SK-N-SH (cell line): ENCODE data around the gene UQCR11. TPM values are rescaled to one million over a fixed set of nuclear protein-coding genes. Genes with fewer than 3 reads are reported as not detected.

Experiments used
- CTCF ChIA-PET: fragments of 300-600, 350-600 bp; formaldehyde crosslinking; extraction: SDS; loops from one replicate; lab custom pipeline; 2021; lab: Yijun Ruan, JAX
- POLR2A ChIA-PET: fragments of 350-600 bp; sonication (Branson Sonifier 250); formaldehyde crosslinking; extraction: SDS; loops from one replicate; lab custom pipeline; 2020; ENCODE audit warnings: antibody characterized with exemption, inconsistent platforms; lab: Yijun Ruan, JAX
- DNase-seq: peaks from one replicate; pipeline ENCODE4 v3.0.0; 2012
- H2AFZ ChIP-seq: fragments of 200-600 bp; sonication (generic); 2 replicates; pipeline ENCODE4 v1.8.1; 2016; ENCODE audit warnings: antibody characterized with exemption, mild to moderate bottlenecking, low read depth
- H3F3A ChIP-seq: fragments of 200-600 bp; sonication (generic); replicated peaks from 2 replicates; pipeline ENCODE3; 2016; ENCODE audit warnings: antibody characterized with exemption, mild to moderate bottlenecking; ENCODE audit not compliant: insufficient read depth
- H3K27ac ChIP-seq, 2 experiments: fragments of 200-500 bp in 1 of 2; fragments of 200-600 bp in 1 of 2; sonication (Bioruptor generic) in 1 of 2; sonication (generic), shearing (Covaris generic) in 1 of 2; 2 replicates each; pipeline versions ENCODE4 v1.5.1 to v1.6.1; 2014 to 2016; ENCODE audit warnings: low read depth in 2 of 2, inconsistent platforms in 1 of 2, low read length in 1 of 2, mild to moderate bottlenecking in 1 of 2, mixed read lengths in 1 of 2
- H3K27me3 ChIP-seq: fragments of 200-600 bp; sonication (generic), shearing (Covaris generic); 2 replicates; pipeline ENCODE4 v1.6.1; 2016; ENCODE audit warnings: mixed run types; ENCODE audit not compliant: insufficient read depth
- H3K36me3 ChIP-seq, 2 experiments: fragments of 200-500 bp in 1 of 2; fragments of 200-600 bp in 1 of 2; sonication (Bioruptor generic) in 1 of 2; sonication (generic) in 1 of 2; replicated peaks in 1 of 2; 2 replicates each; pipeline versions ENCODE3 to v1.5.1; 2014 to 2016; ENCODE audit warnings: low read length in 1 of 2, mild to moderate bottlenecking in 1 of 2; ENCODE audit not compliant: insufficient read depth in 2 of 2, control insufficient read depth in 1 of 2
- H3K4me1 ChIP-seq, 2 experiments: fragments of 200-500 bp in 1 of 2; fragments of 200-600 bp in 1 of 2; sonication (Bioruptor generic) in 1 of 2; sonication (generic), shearing (Covaris generic) in 1 of 2; 2 replicates each; pipeline versions ENCODE4 v1.5.1 to v1.6.1; 2014 to 2016; ENCODE audit warnings: low read depth in 1 of 2, low read length in 1 of 2, mixed run types in 1 of 2; ENCODE audit not compliant: insufficient read depth in 2 of 2, control insufficient read depth in 1 of 2
- H3K4me2 ChIP-seq: fragments of 200-600 bp; sonication (generic), shearing (Covaris generic); 2 replicates; pipeline ENCODE4 v1.6.1; 2017; ENCODE audit warnings: mixed run types
- H3K4me3 ChIP-seq, 2 experiments: fragments of 200-500 bp in 1 of 2; fragments of 200-600 bp in 1 of 2; sonication (Bioruptor generic) in 1 of 2; sonication (generic), shearing (Covaris generic) in 1 of 2; 2 replicates each; pipeline versions ENCODE4 v1.5.1 to v1.8.1; 2014 to 2016; ENCODE audit warnings: low read depth in 2 of 2, inconsistent platforms in 1 of 2, low read length in 1 of 2, mild to moderate bottlenecking in 1 of 2, mixed read lengths in 1 of 2, moderate library complexity in 1 of 2
- H3K79me2 ChIP-seq: fragments of 200-600 bp; sonication (generic); 2 replicates; pipeline ENCODE4 v1.8.1; 2017; ENCODE audit warnings: mild to moderate bottlenecking; ENCODE audit not compliant: insufficient read depth
- H3K9ac ChIP-seq: fragments of 200-600 bp; sonication (generic); 2 replicates; pipeline ENCODE4 v1.6.1; 2017; ENCODE audit warnings: mixed run types
- H3K9me2 ChIP-seq: fragments of 200-600 bp; sonication (generic); 2 replicates; pipeline ENCODE4 v1.6.1; 2017; ENCODE audit warnings: mixed run types
- H3K9me3 ChIP-seq: fragments of 200-600 bp; sonication (generic); 2 replicates; pipeline ENCODE4 v1.6.1; 2017; ENCODE audit warnings: mixed run types, mild to moderate bottlenecking, moderate library complexity
- H4K20me1 ChIP-seq: fragments of 200-600 bp; sonication (generic); 2 replicates; pipeline ENCODE4 v1.6.1; 2017; ENCODE audit warnings: mild to moderate bottlenecking, mixed run types; ENCODE audit not compliant: insufficient read depth
- EP300 ChIP-seq, 2 experiments: IDR thresholded peaks; 2 replicates each; pipeline versions ENCODE4 v1.4.0 to v1.6.1; 2012; ENCODE audit warnings: borderline replicate concordance in 1 of 2, low read depth in 1 of 2, low read length in 1 of 2
- FOSL2 ChIP-seq: IDR thresholded peaks from 2 replicates; pipeline ENCODE4 v1.4.0; 2012; ENCODE audit warnings: low read depth, mild to moderate bottlenecking, moderate library complexity, borderline replicate concordance
- FOXM1 ChIP-seq: IDR thresholded peaks from 2 replicates; pipeline ENCODE4 v1.4.0; 2012; ENCODE audit warnings: low read depth, mild to moderate bottlenecking
- MAX ChIP-seq: IDR thresholded peaks from 2 replicates; pipeline ENCODE4 v1.4.0; 2012; ENCODE audit warnings: low read depth
- NRF1 ChIP-seq: IDR thresholded peaks from 2 replicates; pipeline ENCODE4 v1.6.1; 2012; ENCODE audit warnings: low read depth, mild to moderate bottlenecking, low read length
- PBX3 ChIP-seq: IDR thresholded peaks from 2 replicates; pipeline ENCODE4; 2012
- REST ChIP-seq: IDR thresholded peaks from 2 replicates; pipeline ENCODE4 v1.6.1; 2012; ENCODE audit warnings: mild to moderate bottlenecking, low read depth, low read length, moderate library complexity
- RFX5 ChIP-seq: IDR thresholded peaks from 2 replicates; pipeline ENCODE4 v1.6.1; 2012; ENCODE audit warnings: mild to moderate bottlenecking, improper control_type of control experiment, low read length
- TCF12 ChIP-seq: IDR thresholded peaks from 2 replicates; pipeline ENCODE4 v1.4.0; 2012
- TEAD4 ChIP-seq: IDR thresholded peaks from 2 replicates; pipeline ENCODE4 v1.4.0; 2012; ENCODE audit warnings: mild to moderate bottlenecking, borderline replicate concordance; ENCODE audit not compliant: insufficient read depth
- USF1 ChIP-seq: IDR thresholded peaks from 2 replicates; pipeline ENCODE4 v1.4.0; 2012; ENCODE audit warnings: low read depth, borderline replicate concordance
- USF2 ChIP-seq: fragments of 150-350 bp; IDR thresholded peaks from 2 replicates; pipeline ENCODE4 v1.6.1; 2017; ENCODE audit warnings: antibody characterized with exemption, low read length, low read depth, borderline replicate concordance
- WGBS: methylation state at CpG from one replicate; pipeline ENCODE4 v1.1.6; 2017; ENCODE audit warnings: low lambda C conversion rate; 5-methylcytosine and 5-hydroxymethylcytosine counted together
- polyA plus RNA-seq, 3 experiments: library from polyadenylated mRNA; depleted of rRNA; stranded (reverse); fragments of >200 nt; gene quantifications; 2 replicates each; pipeline ENCODE4 v1.2.3, GENCODE V29; 2012

The UQCR11 gene
- polyA plus RNA-seq, 1 of the 3 experiments (the other 2 are of a cell fraction): 372 TPM

- TF ChIP-seq PBX3 (no peak), NRF1 (no peak), USF1 (no peak), RFX5 (no peak), FOSL2 (no peak), TCF12 (no peak), TEAD4 (no peak), REST (no peak), FOXM1 (no peak), EP300 (IDR thresholded peaks at IDR 0.05; ENCODE audit: borderline replicate concordance in 1 of 2, low read depth in 1 of 2, low read length in 1 of 2) (no peak), USF2 (no peak), MAX (no peak)
- peaks cover 28 to 48% of the 10 kb centered on the region in 2 experiments for H3K36me3 ChIP-seq
- H3K27me3 ChIP-seq: no peaks in the 10 kb centered on the region
- peaks cover 74% of the 10 kb centered on the region for H3K79me2 ChIP-seq
- no peak overlapping the region for H3K27ac ChIP-seq
- H4K20me1 ChIP-seq: peaks cover 33% of the 10 kb centered on the region
- H3K4me1 ChIP-seq: no peaks in the 10 kb centered on the region
- H3K4me2 ChIP-seq: no peak overlapping the region
- no peaks in the 10 kb centered on the region for H3K9me3 ChIP-seq
- POLR2A ChIA-PET: no interaction called here
- H3K4me3 ChIP-seq: no peak overlapping the region
- CTCF ChIA-PET: interaction anchor here (1.2 to 1.7 kb wide), 2 partner anchors 14 to 190 kb away, joined by 4 to 5 read pairs; no protein-coding TSS in a partner anchor
- no peak for DNase-seq
- no peak overlapping the region for H3K9ac ChIP-seq
- WGBS: 99% methylated on average over 24 of the region's 34 CpGs
- no peak overlapping the region for H2AFZ ChIP-seq
- H3F3A ChIP-seq: no peaks in the 10 kb centered on the region
- no peaks in the 10 kb centered on the region for H3K9me2 ChIP-seq
Measured at GRCh38 chr19:1636325-1637236, 31.3 kb upstream of the UQCR11 start.
